ENCODE data around the gene FHOD1.

- TF ChIP-seq, protein P1, sequence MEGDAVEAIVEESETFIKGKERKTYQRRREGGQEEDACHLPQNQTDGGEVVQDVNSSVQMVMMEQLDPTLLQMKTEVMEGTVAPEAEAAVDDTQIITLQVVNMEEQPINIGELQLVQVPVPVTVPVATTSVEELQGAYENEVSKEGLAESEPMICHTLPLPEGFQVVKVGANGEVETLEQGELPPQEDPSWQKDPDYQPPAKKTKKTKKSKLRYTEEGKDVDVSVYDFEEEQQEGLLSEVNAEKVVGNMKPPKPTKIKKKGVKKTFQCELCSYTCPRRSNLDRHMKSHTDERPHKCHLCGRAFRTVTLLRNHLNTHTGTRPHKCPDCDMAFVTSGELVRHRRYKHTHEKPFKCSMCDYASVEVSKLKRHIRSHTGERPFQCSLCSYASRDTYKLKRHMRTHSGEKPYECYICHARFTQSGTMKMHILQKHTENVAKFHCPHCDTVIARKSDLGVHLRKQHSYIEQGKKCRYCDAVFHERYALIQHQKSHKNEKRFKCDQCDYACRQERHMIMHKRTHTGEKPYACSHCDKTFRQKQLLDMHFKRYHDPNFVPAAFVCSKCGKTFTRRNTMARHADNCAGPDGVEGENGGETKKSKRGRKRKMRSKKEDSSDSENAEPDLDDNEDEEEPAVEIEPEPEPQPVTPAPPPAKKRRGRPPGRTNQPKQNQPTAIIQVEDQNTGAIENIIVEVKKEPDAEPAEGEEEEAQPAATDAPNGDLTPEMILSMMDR (IDR thresholded peaks at IDR 0.05): no peak
- no peak for TF ChIP-seq TCF12 (IDR thresholded peaks at IDR 0.05)
- TF ChIP-seq REST (IDR thresholded peaks at IDR 0.05; ENCODE audit: low read depth, low read length): no peak
- TF ChIP-seq POLR2AphosphoS5 (IDR thresholded peaks at IDR 0.05; ENCODE audit: low read depth, low read length): no peak
- TF ChIP-seq, protein P2, sequence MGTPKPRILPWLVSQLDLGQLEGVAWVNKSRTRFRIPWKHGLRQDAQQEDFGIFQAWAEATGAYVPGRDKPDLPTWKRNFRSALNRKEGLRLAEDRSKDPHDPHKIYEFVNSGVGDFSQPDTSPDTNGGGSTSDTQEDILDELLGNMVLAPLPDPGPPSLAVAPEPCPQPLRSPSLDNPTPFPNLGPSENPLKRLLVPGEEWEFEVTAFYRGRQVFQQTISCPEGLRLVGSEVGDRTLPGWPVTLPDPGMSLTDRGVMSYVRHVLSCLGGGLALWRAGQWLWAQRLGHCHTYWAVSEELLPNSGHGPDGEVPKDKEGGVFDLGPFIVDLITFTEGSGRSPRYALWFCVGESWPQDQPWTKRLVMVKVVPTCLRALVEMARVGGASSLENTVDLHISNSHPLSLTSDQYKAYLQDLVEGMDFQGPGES (IDR thresholded peaks at IDR 0.05; ENCODE audit: low read depth, low read length): no peak
- no peak for TF ChIP-seq TEAD4 (IDR thresholded peaks at IDR 0.05; ENCODE audit: borderline replicate concordance, insufficient read depth)
- no peak for TF ChIP-seq MAX (IDR thresholded peaks at IDR 0.05; ENCODE audit: low read depth)
- TF ChIP-seq RXRA (IDR thresholded peaks at IDR 0.05; ENCODE audit: borderline replicate concordance, low read depth): no peak
- TF ChIP-seq EP300 (IDR thresholded peaks at IDR 0.05; ENCODE audit: borderline replicate concordance in 1 of 2, low read depth in 1 of 2, low read length in 1 of 2): no peak
- TF ChIP-seq, protein P3, sequence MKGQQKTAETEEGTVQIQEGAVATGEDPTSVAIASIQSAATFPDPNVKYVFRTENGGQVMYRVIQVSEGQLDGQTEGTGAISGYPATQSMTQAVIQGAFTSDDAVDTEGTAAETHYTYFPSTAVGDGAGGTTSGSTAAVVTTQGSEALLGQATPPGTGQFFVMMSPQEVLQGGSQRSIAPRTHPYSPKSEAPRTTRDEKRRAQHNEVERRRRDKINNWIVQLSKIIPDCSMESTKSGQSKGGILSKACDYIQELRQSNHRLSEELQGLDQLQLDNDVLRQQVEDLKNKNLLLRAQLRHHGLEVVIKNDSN (IDR thresholded peaks at IDR 0.05; ENCODE audit: borderline replicate concordance, low read depth): no peak
- no peak for TF ChIP-seq EZH2phosphoT487 (IDR thresholded peaks at IDR 0.05; ENCODE audit: borderline replicate concordance, low read depth)
- TF ChIP-seq, protein P4, sequence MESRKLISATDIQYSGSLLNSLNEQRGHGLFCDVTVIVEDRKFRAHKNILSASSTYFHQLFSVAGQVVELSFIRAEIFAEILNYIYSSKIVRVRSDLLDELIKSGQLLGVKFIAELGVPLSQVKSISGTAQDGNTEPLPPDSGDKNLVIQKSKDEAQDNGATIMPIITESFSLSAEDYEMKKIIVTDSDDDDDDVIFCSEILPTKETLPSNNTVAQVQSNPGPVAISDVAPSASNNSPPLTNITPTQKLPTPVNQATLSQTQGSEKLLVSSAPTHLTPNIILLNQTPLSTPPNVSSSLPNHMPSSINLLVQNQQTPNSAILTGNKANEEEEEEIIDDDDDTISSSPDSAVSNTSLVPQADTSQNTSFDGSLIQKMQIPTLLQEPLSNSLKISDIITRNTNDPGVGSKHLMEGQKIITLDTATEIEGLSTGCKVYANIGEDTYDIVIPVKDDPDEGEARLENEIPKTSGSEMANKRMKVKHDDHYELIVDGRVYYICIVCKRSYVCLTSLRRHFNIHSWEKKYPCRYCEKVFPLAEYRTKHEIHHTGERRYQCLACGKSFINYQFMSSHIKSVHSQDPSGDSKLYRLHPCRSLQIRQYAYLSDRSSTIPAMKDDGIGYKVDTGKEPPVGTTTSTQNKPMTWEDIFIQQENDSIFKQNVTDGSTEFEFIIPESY (IDR thresholded peaks at IDR 0.05; ENCODE audit: borderline replicate concordance, low read depth): no peak
These were observed 20.9 kb downstream of the FHOD1 start for GRCh38 chr16:67226295-67226803.
